Suprapubic skin (tissue), 4 donors: ENCODE measurements around the gene ANKRD35. TPM values are rescaled to one million over a fixed set of nuclear protein-coding genes. Genes with fewer than 3 reads are reported as not detected.
A peak's percentile ranks its signal among the peaks of the same experiment; 100 is the strongest.

ENCODE experiments used
- DNase-seq, 2 donors: peaks; one replicate each; pipeline ENCODE4 v3.0.0-alpha.2; 2019; ENCODE audit warnings: low spot score in 2 of 2
- H3K27ac ChIP-seq: fragments of 200-600 bp; sonication (generic); one replicate; pipeline ENCODE4 v1.5.1; 2019
- H3K27me3 ChIP-seq: fragments of 200-600 bp; sonication (generic); one replicate; pipeline ENCODE4 v1.5.1; 2019
- H3K36me3 ChIP-seq: fragments of 200-600 bp; sonication (generic); one replicate; pipeline ENCODE4 v1.5.1; 2019
- H3K4me1 ChIP-seq: fragments of 200-600 bp; sonication (generic); one replicate; pipeline ENCODE4 v1.5.1; 2019
- H3K4me3 ChIP-seq: fragments of 200-600 bp; sonication (generic); one replicate; pipeline ENCODE4 v1.5.1; 2019; ENCODE audit warnings: mild to moderate bottlenecking
- H3K9me3 ChIP-seq: fragments of 200-600 bp; sonication (generic); one replicate; pipeline ENCODE4 v1.5.1; 2019
- EP300 ChIP-seq: sonication (generic); formaldehyde crosslinking; IDR thresholded peaks from one replicate; pipeline ENCODE4 v1.6.1; 2017; ENCODE audit warnings: antibody characterized with exemption
- POLR2A ChIP-seq, 2 donors: fragments of 450-650 bp; IDR thresholded peaks; one replicate each; pipeline ENCODE4 v1.6.1; 2017; ENCODE audit warnings: antibody characterized with exemption in 2 of 2, mild to moderate bottlenecking in 2 of 2, moderate library complexity in 2 of 2
- POLR2AphosphoS5 ChIP-seq, 3 donors: sonication (generic); formaldehyde crosslinking; IDR thresholded peaks; one replicate each; pipeline ENCODE4 v1.6.1; 2017; ENCODE audit warnings: antibody characterized with exemption in 3 of 3
- WGBS: methylation state at CpG from one replicate; pipeline ENCODE4 v1.1.5; 2018; 5-methylcytosine and 5-hydroxymethylcytosine counted together
- total RNA-seq, 4 donors: library from RNA; depleted of rRNA; stranded (reverse); fragments of >200 nt; gene quantifications; one replicate each; pipeline ENCODE4 v1.1.0, GENCODE V29; 2016
- TF ChIP-seq, protein P1 (sequence below), 2 donors: fragments of 200-600 bp in 1 of 2; fragments of 450-650 bp in 1 of 2; sonication (generic) in 1 of 2; IDR thresholded peaks; one replicate each; pipeline ENCODE4 v1.5.1; 2016 to 2019; ENCODE audit warnings: antibody characterized with exemption in 2 of 2, mild to moderate bottlenecking in 1 of 2, moderate library complexity in 1 of 2

Gene ANKRD35
- total RNA-seq, 4 donors from 2014 or later = 32.9 to 62.7 (median 37.1) TPM

GRCh38 chr1:145858901-145859490 is 26.7 kb downstream of the ANKRD35 start, which contains the start of gene PIAS3:
TSS of gene PIAS3 (minus strand) at chr1:145859081. CDS start at chr1:145858990, 91 bp downstream.
- peak within 1 kb of the TSS; percentile 89 for H3K27ac ChIP-seq
- peak within 1 kb of the TSS; percentile 84 for H3K4me3 ChIP-seq
- H3K4me1 ChIP-seq = peaks cover 20% of the 10 kb centered on the region
- 2% methylated on average over 13 of the region's 42 CpGs for WGBS
- H3K9me3 ChIP-seq = no peaks in the 10 kb centered on the region
- H3K27me3 ChIP-seq = no peaks in the 10 kb centered on the region
- DNase-seq = peak; percentile 98
- peaks cover 30% of the 10 kb centered on the region for H3K36me3 ChIP-seq
- TF ChIP-seq, protein P1, sequence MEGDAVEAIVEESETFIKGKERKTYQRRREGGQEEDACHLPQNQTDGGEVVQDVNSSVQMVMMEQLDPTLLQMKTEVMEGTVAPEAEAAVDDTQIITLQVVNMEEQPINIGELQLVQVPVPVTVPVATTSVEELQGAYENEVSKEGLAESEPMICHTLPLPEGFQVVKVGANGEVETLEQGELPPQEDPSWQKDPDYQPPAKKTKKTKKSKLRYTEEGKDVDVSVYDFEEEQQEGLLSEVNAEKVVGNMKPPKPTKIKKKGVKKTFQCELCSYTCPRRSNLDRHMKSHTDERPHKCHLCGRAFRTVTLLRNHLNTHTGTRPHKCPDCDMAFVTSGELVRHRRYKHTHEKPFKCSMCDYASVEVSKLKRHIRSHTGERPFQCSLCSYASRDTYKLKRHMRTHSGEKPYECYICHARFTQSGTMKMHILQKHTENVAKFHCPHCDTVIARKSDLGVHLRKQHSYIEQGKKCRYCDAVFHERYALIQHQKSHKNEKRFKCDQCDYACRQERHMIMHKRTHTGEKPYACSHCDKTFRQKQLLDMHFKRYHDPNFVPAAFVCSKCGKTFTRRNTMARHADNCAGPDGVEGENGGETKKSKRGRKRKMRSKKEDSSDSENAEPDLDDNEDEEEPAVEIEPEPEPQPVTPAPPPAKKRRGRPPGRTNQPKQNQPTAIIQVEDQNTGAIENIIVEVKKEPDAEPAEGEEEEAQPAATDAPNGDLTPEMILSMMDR (IDR thresholded peaks at IDR 0.05) = no peak

GRCh38 chr1:145858238-145858900 is 27.3 kb downstream of the ANKRD35 start:
- Histone ChIP-seq H3K4me3 (peak overlapping the region; percentile 84), H3K4me1 (peaks cover 20% of the 10 kb centered on the region), H3K9me3 (no peaks in the 10 kb centered on the region), H3K27me3 (no peaks in the 10 kb centered on the region), H3K36me3 (peaks cover 36% of the 10 kb centered on the region), H3K27ac (peak overlapping the region; percentile 89)
- TF ChIP-seq EP300 (no peak), POLR2AphosphoS5 (IDR thresholded peaks at IDR 0.05) (no peak), POLR2A (IDR thresholded peaks at IDR 0.05) (no peak)
- TF ChIP-seq, protein P1 (IDR thresholded peaks at IDR 0.05) = no peak
- DNase-seq = peak; percentile 85 to 88
- WGBS = 5% methylated on average over 26 of the region's 35 CpGs

DNA sequence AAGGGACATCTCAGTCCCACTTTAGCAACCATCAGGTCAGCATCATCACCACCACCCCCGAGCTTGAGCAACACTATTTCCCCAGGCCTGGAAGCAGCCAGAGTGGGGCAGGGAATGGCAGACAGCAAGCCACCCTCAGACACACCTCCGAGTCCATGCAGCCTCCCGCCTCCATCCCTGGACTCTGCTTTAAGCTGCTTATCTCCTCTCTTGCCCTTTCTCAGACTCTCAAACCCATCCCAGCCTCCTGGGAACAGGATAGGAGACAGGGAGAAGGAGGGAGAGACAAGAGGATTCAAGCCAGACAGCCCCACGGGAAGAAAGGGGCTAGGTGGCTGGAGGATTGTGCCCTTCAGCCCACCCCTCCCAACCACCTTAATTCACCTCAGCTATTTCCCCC is 28.5 kb downstream of the ANKRD35 start:
- no peak overlapping the region for H3K27ac ChIP-seq
- DNase-seq = no peak
- WGBS = 66% methylated on average over 4 of the region's 4 CpGs
- H3K27me3 ChIP-seq = no peaks in the 10 kb centered on the region
- H3K36me3 ChIP-seq = peaks cover 48% of the 10 kb centered on the region
- TF ChIP-seq POLR2AphosphoS5 (IDR thresholded peaks at IDR 0.05) (no peak), POLR2A (IDR thresholded peaks at IDR 0.05) (no peak), EP300 (no peak)
- TF ChIP-seq, protein P1 (IDR thresholded peaks at IDR 0.05) = no peak
- no peaks in the 10 kb centered on the region for H3K9me3 ChIP-seq
- H3K4me1 ChIP-seq = peaks cover 20% of the 10 kb centered on the region
- H3K4me3 ChIP-seq = no peak overlapping the region

GRCh38 chr1:145855426-145855948 is 30.2 kb downstream of the ANKRD35 start:
- DNase-seq = no peak
- WGBS = 80% methylated on average over 7 of the region's 7 CpGs
- no peak overlapping the region for H3K27ac ChIP-seq
- H3K27me3 ChIP-seq = no peaks in the 10 kb centered on the region
- peaks cover 65% of the 10 kb centered on the region for H3K36me3 ChIP-seq
- TF ChIP-seq POLR2AphosphoS5 (IDR thresholded peaks at IDR 0.05) = no peak
- TF ChIP-seq POLR2A (IDR thresholded peaks at IDR 0.05) = no peak
- TF ChIP-seq EP300 = no peak
- TF ChIP-seq, protein P1 (IDR thresholded peaks at IDR 0.05) = no peak
- no peak overlapping the region for H3K4me3 ChIP-seq
- peaks cover 20% of the 10 kb centered on the region for H3K4me1 ChIP-seq
- no peaks in the 10 kb centered on the region for H3K9me3 ChIP-seq
